Amniotic epithelial cell (primary cell): ENCODE data around the gene CROCC.

Source experiments
- DNase-seq: peaks from one replicate; pipeline ENCODE4 v3.0.0-alpha.2; 2010; ENCODE audit warnings: low read depth

CROCC gene

GRCh38 chr1:16986113-16986512, 64.4 kb downstream of the CROCC start:
- DNase-seq, result no peak

DNA sequence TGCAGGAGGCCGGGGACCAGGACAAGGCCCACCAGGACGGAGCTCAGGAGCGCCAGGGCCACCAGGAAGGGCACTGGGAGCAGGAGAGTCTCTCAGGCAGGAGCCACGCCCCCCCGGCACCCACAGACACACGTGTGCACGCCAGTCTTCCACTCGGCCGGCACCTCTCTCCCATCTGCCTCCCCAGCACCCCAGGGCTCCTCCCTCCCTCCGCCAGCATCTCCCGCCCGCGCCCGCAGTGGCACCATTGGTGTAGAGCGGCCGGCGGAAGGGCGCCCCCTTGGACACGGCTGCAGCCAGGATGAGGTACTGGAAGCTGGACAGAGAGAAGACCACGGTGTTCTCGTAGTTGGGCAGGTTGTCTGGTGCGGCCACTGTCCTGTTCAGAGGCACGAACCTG, 64.8 kb downstream of the CROCC start:
- no peak for DNase-seq

DNA sequence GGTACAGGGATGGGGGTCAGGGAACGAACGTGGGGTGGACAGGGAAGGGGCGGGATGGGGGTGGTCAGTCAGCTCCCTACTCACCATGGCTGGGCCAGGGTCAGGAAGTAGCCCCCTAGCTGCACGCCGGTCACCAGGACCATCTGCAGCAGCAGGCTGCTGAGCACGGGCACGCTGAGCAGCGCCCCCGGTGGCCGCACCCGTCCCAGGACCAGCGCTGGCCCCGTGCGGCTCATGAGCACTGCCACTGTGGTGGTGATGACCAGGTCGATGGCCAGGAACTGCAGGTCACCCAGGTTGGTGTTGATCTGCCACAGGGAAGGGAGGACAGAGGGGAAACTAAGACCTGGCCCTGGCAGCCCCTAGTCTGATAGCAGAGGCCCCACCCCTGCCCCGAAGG, 65.2 kb downstream of the CROCC start:
- DNase-seq, result no peak

GRCh38 chr1:16988210-16988609, 66.5 kb downstream of the CROCC start:
- no peak for DNase-seq

DNA sequence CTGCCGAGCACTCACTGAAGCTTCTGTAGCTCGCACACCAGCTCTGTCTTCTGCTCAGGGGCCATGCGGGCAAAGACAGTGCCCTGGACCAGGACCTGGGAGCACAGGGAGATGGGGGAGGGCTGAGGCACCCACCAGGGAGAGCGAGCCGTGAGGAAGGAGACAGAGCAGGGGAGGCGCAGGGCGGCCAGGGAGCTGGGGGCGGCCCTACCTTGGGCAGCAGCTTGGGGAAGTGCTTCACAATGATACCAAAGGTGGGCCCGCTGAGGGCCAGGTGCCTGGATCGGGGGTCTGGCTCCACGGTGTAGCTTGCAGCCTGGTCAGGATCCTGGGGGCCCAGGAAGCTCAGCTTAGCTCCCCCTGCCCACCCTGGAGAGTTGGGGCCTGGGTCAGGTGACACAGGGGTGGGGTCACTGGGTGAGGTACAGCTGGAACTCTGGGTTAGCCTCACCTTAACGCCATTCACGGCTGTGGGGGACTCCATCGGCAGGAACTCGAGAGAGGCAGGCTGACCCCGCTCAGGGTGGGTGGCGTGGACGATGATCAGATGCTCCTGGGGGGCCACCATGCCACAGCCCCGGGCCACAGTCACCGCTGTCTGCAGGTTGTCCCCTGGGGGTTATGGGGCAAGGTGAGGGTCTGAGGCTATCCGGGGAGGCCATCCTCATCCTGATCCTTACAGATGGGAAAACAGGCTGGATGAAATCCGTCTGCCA, 68.1 kb downstream of the CROCC start:
- DNase-seq, result no peak

DNA sequence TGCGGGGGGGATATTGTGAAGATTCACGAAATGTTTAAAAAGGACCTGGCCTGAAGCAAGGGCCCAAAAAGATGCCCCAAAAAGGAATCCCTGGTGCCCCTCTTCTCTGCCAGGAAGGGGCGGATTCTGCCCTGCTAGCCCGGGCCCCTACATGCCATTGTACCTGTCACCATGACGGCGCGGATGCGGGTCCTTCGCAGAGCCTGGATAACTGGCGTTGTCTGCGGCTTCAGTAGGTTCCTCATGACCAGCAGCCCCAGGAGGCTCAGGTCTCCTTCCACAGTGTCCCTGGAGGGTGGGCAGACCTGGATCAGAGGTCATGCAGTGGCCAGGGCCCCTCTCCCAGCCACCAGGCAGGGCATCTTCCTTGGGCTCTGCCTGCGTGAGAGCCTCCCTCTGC, 69.8 kb downstream of the CROCC start:
- DNase-seq, result no peak

DNA sequence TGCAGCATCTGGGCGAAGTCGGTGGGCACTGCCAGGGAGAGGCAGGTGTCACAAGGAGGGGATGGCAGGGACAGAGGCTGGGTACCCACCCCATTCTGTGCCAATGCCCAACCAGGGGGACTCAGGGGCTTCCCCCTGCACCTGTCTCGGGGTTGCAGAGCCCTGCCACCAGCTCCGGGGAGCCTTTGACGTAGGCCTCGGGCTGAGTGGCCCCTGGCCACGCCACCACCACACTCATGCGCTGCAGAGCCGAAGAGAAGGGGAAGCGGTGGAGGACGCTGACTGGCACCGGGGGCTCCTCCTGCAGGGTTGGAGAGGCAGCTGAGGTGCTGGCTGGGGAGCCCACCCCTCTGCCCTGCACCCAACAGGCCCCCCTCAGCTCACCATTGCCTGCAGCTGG, 70.4 kb downstream of the CROCC start:
- no peak for DNase-seq

GRCh38 chr1:16992675-16993074, 70.9 kb downstream of the CROCC start:
- DNase-seq, result no peak

DNA sequence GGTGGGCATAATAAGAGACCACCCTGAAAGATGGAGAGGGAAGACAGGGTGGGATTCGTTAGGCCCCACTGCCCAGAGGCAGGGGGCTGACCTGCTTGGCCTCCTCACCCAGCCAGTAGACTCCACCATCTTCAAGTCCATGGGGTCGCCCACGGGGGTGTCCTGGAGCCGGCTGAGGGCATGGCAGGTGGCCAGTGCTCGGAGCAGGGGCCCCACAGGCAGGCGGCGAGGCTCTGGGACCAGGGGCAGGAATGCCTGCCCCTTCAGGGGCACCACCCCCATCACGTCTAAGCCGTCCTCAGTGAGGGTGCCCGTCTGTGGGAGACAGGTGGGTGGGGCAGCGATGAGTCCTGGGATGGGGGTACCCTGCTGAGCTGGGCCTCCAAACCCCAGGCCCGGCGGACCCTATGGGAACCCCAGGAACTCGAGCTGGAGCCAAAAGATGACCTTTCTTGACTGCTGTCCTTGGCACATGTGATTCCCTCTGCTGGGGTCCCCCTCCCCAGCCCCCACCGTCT, 71.8 kb downstream of the CROCC start:
- no peak for DNase-seq

DNA sequence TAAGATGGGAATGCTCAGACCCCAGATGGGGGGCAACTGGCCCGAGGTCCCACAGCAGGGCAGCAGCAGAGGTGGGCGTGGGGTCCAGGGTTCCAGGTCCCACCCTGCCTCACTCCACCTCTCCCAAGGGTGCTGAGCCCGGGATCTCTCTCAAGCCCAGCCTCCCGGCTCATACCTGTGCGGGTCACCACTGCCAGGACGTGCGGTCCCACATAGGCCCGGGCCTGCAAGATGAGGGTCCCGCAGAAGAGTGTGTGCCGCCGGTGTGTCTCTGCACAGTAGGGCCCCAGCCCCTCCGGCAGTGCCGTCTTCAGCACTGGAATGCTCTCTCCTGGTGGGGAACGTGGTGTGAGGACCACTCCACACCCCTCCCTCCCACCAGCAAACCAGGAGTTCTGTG, 75.1 kb downstream of the CROCC start:
- DNase-seq, result no peak

- no peak for DNase-seq
Measured at GRCh38 chr1:16998589-16998988, 76.9 kb downstream of the CROCC start.

- DNase-seq, result no peak
Measured at GRCh38 chr1:16999863-17000262, 78.1 kb downstream of the CROCC start.

GRCh38 chr1:17001760-17002523, 80.2 kb downstream of the CROCC start:
- DNase-seq, result no peak

- DNase-seq, result no peak
Measured at GRCh38 chr1:17002524-17002902, 80.8 kb downstream of the CROCC start.

GRCh38 chr1:17004466-17005364, 83.0 kb downstream of the CROCC start:
- no peak for DNase-seq

GRCh38 chr1:17005365-17005740, 83.6 kb downstream of the CROCC start:
- no peak for DNase-seq

- DNase-seq, result peak; percentile 8
Measured at GRCh38 chr1:17007121-17007520, 85.4 kb downstream of the CROCC start.

GRCh38 chr1:17008208-17008855, 86.6 kb downstream of the CROCC start:
- DNase-seq, result no peak

GRCh38 chr1:17009706-17010105, 88.0 kb downstream of the CROCC start:
- no peak for DNase-seq

DNA sequence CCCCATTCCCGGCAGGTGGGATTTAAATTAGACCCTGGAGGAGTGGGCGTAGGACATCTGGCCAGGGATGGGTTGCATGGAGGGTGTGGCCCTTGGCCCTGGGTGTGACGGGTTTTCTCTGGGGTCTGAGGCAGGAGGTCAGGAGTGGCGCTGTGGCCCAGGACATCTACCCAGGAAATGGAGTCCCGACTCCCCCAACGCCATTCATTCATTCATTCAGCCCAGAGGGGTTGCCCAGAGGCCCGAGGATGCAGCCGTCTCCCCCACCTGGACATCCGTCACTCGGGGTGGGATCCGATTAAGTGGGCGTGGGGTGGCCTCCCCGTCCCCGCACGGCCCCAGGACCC, 89.3 kb downstream of the CROCC start:
- DNase-seq, result no peak

GRCh38 chr1:17011439-17012307, 89.9 kb downstream of the CROCC start, which contains the start of gene ATP13A2:
Gene ATP13A2 (minus strand): TSS chr1:17011928. CDS start chr1:17011738, 190 bp downstream.
- DNase-seq, result peak; percentile 38
